Skeletal muscle cell (primary cell): ENCODE results near the gene AIDA.

Source experiments
- DNase-seq: peaks from one replicate; pipeline ENCODE4 v3.0.0-alpha.2; 2010; ENCODE audit warnings: low read depth
- H3K4me3 ChIP-seq: 2 replicates; pipeline ENCODE4 v1.5.1; 2011; ENCODE audit warnings: low read depth, mild to moderate bottlenecking, control low read depth, low read length, moderate library complexity

AIDA gene

DNA sequence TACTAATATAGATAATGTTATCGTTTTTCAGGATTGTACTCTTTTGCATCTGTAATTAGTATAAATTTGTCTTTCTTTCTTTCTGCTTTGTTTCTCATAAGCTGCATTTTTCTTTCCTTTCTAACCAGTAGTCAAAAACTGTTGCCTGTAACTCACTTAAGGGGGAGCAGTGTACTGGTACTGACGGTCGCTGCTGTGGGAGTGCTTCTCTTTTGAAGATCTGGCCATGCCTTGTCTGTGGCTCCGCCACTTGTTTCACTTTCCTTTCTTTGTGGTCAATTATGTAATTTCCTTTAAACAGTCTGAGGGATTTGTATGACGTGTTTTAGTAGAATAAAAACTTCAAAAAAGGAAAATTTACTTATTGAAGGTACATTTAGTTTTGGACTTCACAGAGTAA is 57.4 kb downstream of the AIDA start:
- no peak for DNase-seq
- H3K4me3 ChIP-seq: no peak overlapping the region

DNA sequence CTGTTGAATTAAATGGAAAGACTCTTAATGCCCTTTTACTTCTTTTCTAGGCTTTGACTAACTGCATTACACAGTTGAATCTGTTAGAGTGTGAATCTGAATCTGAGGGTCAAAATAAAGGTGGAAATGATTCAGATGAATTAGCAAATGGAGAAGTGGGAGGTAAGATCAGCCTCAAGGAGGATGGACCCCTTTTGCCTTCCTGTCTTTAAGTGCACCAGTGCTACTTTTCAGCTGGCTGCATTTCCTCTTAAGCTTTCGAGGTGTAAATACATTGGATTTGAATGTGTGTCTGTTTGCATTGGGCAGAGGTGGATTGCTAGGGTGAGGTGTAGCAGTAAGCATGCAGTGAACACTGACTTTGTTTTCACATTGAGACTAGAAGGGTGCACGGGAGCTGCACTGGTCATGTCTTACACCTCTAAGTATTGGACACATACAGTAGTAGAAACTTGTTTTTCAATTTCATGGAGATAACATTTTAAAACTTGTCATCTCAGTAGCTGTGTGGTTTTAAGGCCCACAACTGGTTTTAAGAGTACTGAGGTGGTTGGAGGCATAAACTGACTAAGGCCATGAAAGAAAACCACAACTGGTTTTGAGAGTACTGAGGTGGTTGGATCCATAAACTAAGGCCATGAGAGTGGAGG is 59.0 kb downstream of the AIDA start:
- no peak for DNase-seq
- H3K4me3 ChIP-seq: no peak overlapping the region

- no peak overlapping the region for H3K4me3 ChIP-seq
- DNase-seq: no peak
Measured at GRCh38 chr1:222652676-222653075, 59.6 kb downstream of the AIDA start.

- no peak for DNase-seq
- peak overlapping the region; percentile 85 for H3K4me3 ChIP-seq
Measured at GRCh38 chr1:222644636-222644980, 67.7 kb downstream of the AIDA start.

DNA sequence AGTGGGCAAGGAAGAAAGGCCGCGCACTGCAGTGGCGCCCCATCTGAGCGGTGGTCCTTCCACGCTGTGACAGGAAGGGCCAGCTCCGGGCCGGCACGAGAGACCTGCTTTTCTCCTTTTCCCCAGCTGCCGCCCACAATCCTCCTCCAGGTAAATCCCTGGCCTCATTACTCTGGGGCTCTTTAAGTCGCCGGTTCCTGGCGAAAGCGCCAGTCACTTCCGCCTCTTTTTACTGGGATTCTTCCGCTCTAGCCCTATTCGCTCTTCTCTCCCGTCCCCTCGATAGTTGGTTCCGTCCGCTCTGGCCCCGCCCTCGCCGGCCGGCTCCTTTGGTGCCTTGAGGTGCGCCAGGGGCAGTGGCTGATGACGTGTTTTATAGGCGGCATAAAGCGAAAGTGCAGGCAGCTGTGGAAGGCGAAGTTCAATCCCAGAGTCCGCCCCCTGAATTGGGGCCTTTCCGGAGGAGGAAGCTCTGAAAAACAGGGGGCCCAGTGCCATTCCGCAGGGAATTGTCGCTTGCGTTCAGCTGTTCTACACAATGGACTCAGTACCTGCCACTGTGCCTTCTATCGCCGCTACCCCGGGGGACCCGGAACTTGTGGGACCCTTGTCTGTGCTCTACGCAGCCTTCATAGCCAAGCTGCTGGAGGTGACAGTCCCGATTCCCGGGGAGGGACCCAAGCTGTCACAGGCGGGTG is 68.2 kb downstream of the AIDA start:
- peak; percentile 95 for DNase-seq
- H3K4me3 ChIP-seq: peak overlapping the region; percentile 85

- H3K4me3 ChIP-seq: peak overlapping the region; percentile 85
- DNase-seq: no peak
Measured at GRCh38 chr1:222643606-222643937, 68.7 kb downstream of the AIDA start.

GRCh38 chr1:222642468-222642867 is 69.8 kb downstream of the AIDA start:
- H3K4me3 ChIP-seq: no peak overlapping the region
- DNase-seq: no peak

- DNase-seq: no peak
- H3K4me3 ChIP-seq: no peak overlapping the region
Measured at GRCh38 chr1:222641269-222641948, 70.9 kb downstream of the AIDA start.

DNA sequence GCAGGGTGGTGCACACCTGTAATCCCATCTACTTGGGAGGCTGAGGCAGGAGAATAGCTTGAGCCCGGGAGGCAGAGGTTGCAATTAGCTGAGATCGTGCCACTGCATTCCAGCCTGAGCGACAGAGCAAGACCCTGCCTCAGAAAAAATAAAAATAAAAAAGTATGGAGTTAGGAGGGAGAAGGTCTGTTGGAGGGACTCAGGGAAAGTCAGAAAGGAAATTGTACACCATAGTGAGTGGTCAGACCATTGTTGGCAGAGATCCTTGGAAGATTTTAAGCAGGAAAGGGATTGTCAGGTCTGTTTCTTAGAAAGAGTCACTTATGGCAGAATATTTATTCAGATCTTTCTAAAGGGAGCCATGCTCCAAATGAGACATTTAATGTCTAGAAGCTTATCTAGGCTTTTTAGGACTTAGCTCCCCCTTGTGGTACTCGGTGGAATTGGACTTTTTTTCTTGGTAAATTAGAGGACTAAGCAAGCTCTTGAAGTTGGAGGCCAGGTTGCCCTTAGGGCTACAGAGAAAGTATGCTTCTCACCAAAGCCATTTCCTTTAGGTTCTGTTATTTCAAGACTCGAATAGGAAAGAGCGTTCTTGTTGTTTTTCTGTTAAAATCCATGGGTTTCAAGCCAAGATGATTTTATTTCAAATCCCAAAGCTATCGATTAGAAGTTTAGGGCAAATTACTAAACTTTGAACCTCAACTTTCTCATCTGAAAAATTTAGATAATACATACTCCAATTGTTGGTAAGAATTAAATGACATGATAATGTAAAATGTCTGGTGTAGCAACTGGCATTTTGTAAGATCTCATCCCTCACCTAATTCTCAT is 77.9 kb downstream of the AIDA start:
- peak; percentile 57 for DNase-seq
- no peak overlapping the region for H3K4me3 ChIP-seq

GRCh38 chr1:222632749-222633148 is 79.5 kb downstream of the AIDA start:
- DNase-seq: no peak
- no peak overlapping the region for H3K4me3 ChIP-seq

DNA sequence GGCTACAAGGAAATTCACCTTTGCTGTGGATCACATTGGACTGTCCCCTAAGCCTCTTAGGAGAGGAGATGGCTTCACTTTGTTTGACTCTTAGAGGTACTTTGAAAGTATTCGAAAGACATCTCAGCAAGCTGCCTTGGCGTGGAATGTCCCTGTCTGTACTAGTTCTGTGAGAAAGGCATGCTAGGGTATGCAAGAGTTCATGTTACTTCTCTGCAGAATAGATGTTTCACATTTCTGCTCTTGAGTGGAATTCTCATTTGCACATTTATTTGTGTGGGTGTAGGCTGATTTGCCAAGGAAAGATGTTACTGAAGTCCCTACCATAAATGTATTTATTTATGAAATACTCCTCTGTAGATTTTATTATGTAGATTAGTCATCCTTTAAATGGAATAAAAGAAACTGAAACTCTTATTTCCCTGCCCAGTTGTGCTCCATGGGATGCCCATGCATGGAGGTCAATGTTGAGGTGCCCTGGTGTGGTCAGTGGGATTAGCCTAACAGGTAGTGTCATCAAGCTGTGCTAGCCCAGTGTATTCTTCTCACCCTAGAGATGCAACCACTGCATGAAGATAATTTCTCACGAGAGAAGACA is 80.6 kb downstream of the AIDA start:
- no peak overlapping the region for H3K4me3 ChIP-seq
- no peak for DNase-seq

- DNase-seq: no peak
- no peak overlapping the region for H3K4me3 ChIP-seq
Measured at GRCh38 chr1:222629921-222630535, 82.3 kb downstream of the AIDA start.

DNA sequence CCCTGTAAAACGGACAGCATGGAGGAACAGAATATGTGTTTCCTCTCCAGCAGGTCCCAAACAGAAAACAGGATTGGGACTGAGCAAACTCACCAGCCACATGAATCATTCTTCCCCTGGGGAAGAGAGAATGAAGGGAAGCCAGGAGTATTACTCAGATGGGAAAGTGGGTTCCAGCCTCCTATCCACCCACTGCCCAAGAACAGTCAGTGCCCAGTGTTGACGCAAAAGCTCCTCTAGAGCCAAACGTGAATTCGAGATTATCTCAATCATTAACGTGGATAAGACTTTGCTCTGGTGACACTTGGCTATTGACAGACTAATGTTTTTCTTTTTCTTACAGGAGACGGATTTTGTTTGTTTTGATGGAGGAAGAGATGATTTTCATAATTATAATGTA is 85.1 kb downstream of the AIDA start:
- DNase-seq: peak; percentile 62
- H3K4me3 ChIP-seq: no peak overlapping the region

- no peak for DNase-seq
- no peak overlapping the region for H3K4me3 ChIP-seq
Measured at GRCh38 chr1:222624214-222624613, 88.1 kb downstream of the AIDA start.

GRCh38 chr1:222623458-222623857 is 88.8 kb downstream of the AIDA start:
- no peak for DNase-seq
- H3K4me3 ChIP-seq: no peak overlapping the region

DNA sequence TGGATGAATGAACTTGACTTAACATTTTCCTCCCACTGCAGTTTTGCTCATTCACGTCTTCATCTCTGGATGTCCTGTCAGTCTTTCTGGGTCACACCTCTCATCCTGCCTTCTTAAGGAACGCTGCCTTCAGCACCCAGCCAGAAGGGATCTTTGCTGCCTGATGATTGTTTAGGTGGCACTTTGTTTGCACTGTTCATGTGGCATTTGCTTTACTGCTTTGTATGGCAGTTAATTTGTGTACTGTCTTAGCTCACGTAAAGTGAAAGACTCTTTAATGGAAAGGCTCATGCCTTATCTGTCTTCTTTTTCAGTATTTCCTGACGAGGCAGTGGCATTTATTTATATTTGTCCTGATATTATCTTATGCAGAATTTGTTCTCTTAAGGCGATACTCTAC is 89.5 kb downstream of the AIDA start:
- no peak for DNase-seq

DNA sequence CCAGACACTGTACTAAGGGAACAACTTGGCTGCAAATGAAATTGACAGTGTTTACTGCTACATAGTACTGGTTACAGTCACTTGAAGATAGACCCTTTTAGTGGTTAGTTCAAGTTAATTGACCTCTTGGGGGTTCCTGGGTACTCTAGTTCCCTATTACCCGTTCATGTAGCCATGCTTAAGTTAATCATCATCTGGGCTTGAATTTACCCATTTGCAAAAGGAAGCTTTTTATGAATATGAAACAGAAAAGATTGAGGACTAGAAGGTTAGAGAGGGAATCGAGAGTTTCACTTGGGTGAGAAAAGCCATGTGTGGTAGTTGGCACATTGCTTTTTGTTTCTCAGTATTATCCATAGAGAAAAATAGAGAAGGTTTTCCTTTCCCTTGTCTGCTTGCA is 91.7 kb downstream of the AIDA start:
- DNase-seq: no peak
- no peak overlapping the region for H3K4me3 ChIP-seq

More for the DNA sequence above, 89.5 kb downstream of the AIDA start:
- no peak overlapping the region for H3K4me3 ChIP-seq

- H3K4me3 ChIP-seq: peak overlapping the region; percentile 67
- no peak for DNase-seq
Measured at GRCh38 chr1:222618880-222619596, 93.3 kb downstream of the AIDA start.
